WTC11 (cell line): Measurements from ENCODE around the gene JMJD7. TPM values are rescaled to one million over a fixed set of nuclear protein-coding genes. Genes with fewer than 3 reads are reported as not detected.

Experiments
- ATAC-seq: fragments of 200-7000 bp; cut with Tn5 transposase; 2 replicates; pipeline ENCODE4 v1.10.0; 2021; ENCODE audit warnings: mild to moderate bottlenecking, moderate library complexity
- CTCF ChIA-PET: fragments of 300-600 bp; sonication (Branson Sonifier 250); formaldehyde crosslinking; loops from one replicate; lab custom pipeline; 2021; ENCODE audit warnings: antibody characterized with exemption; lab: Charles Lee
- POLR2A ChIA-PET: fragments of 350-600 bp; sonication (Branson Sonifier 250); formaldehyde crosslinking; loops from one replicate; lab custom pipeline; 2021; ENCODE audit warnings: antibody characterized with exemption; lab: Charles Lee
- DNase-seq: peaks from one replicate; pipeline ENCODE4 v3.0.0; 2021; ENCODE audit warnings: low spot score
- H3K27ac Mint-ChIP-seq: 2 replicates; pipeline ENCODE4 v1.8.0; 2021; ENCODE audit warnings: mixed read lengths
- H3K27me3 Mint-ChIP-seq: 2 replicates; pipeline ENCODE4 v1.8.0; 2021; ENCODE audit warnings: low read depth, mild to moderate bottlenecking, moderate library complexity, mixed read lengths
- H3K36me3 Mint-ChIP-seq: 2 replicates; pipeline ENCODE4 v1.8.0; 2021; ENCODE audit warnings: mixed read lengths
- H3K4me1 Mint-ChIP-seq: 2 replicates; pipeline ENCODE4 v1.8.0; 2022; ENCODE audit warnings: mixed read lengths
- H3K4me3 Mint-ChIP-seq: 2 replicates; pipeline ENCODE4 v1.8.0; 2021; ENCODE audit warnings: mild to moderate bottlenecking, moderate library complexity, mixed read lengths
- H3K9me3 Mint-ChIP-seq: 2 replicates; pipeline ENCODE4 v1.8.0; 2021; ENCODE audit warnings: mixed read lengths
- EMX1 ChIP-seq: fragments of 250-450 bp; sonication (Bioruptor Pico); IDR thresholded peaks from 2 replicates; pipeline ENCODE4 v1.8.0; 2021; ENCODE audit warnings: mild to moderate bottlenecking
- FOXP1 ChIP-seq: sonication (generic); formaldehyde crosslinking; IDR thresholded peaks from 2 replicates; pipeline ENCODE4 v1.8.0; 2022; ENCODE audit warnings: missing genetic modification reagents, mild to moderate bottlenecking, moderate library complexity, borderline replicate concordance
- FOXP4 ChIP-seq: sonication (generic); formaldehyde crosslinking; IDR thresholded peaks from 2 replicates; pipeline ENCODE4 v1.8.0; 2022; ENCODE audit warnings: mild to moderate bottlenecking, missing genetic modification reagents
- GABPB1 ChIP-seq: sonication (generic); formaldehyde crosslinking; IDR thresholded peaks from 2 replicates; pipeline ENCODE4 v1.8.1; 2023; ENCODE audit warnings: mild to moderate bottlenecking, missing genetic modification reagents
- GTF2I ChIP-seq: fragments of 250-450 bp; sonication (Bioruptor Pico); conservative IDR thresholded peaks from 2 replicates; pipeline ENCODE4 v1.4.0; 2021; ENCODE audit warnings: mild to moderate bottlenecking
- NFYB ChIP-seq: sonication (generic); formaldehyde crosslinking; conservative IDR thresholded peaks from 2 replicates; pipeline ENCODE4 v1.8.0; 2022; ENCODE audit warnings: low read depth, missing genetic modification reagents
- NR2C2 ChIP-seq: sonication (generic); formaldehyde crosslinking; IDR thresholded peaks from 2 replicates; pipeline ENCODE4 v1.8.0; 2022; ENCODE audit warnings: mild to moderate bottlenecking, missing genetic modification reagents
- RELA ChIP-seq: sonication (generic); formaldehyde crosslinking; IDR thresholded peaks from 2 replicates; pipeline ENCODE4 v1.8.1; 2022; ENCODE audit warnings: missing genetic modification reagents, mild to moderate bottlenecking, borderline replicate concordance
- SMAD3 ChIP-seq: sonication (generic); formaldehyde crosslinking; IDR thresholded peaks from 2 replicates; pipeline ENCODE4 v1.8.0; 2022; ENCODE audit warnings: missing genetic modification reagents, mild to moderate bottlenecking, borderline replicate concordance
- TCF7 ChIP-seq: sonication (generic); formaldehyde crosslinking; IDR thresholded peaks from 2 replicates; pipeline ENCODE4 v1.8.0; 2022; ENCODE audit warnings: mild to moderate bottlenecking, low read depth, missing genetic modification reagents, moderate library complexity
- TEAD1 ChIP-seq: sonication (generic); formaldehyde crosslinking; IDR thresholded peaks from 2 replicates; pipeline ENCODE4 v1.8.0; 2022; ENCODE audit warnings: mild to moderate bottlenecking, missing genetic modification reagents
- TP53 ChIP-seq: sonication (generic); formaldehyde crosslinking; IDR thresholded peaks from 2 replicates; pipeline ENCODE4 v1.8.1; 2023; ENCODE audit warnings: mild to moderate bottlenecking, missing genetic modification reagents
- ZNF232 ChIP-seq: sonication (generic); formaldehyde crosslinking; IDR thresholded peaks from 2 replicates; pipeline ENCODE4 v1.8.0; 2022; ENCODE audit warnings: mild to moderate bottlenecking, missing genetic modification reagents
- ZNF263 ChIP-seq: sonication (generic); formaldehyde crosslinking; IDR thresholded peaks from 2 replicates; pipeline ENCODE4 v1.8.1; 2022; ENCODE audit warnings: low read depth, mild to moderate bottlenecking, moderate library complexity, missing genetic modification reagents
- ZNF281 ChIP-seq: sonication (generic); formaldehyde crosslinking; IDR thresholded peaks from 2 replicates; pipeline ENCODE4 v1.8.0; 2023; ENCODE audit warnings: mild to moderate bottlenecking, missing genetic modification reagents
- ZNF423 ChIP-seq: fragments of 250-450 bp; sonication (Bioruptor Pico); IDR thresholded peaks from 2 replicates; pipeline ENCODE4 v2.1.2; 2022; ENCODE audit warnings: mild to moderate bottlenecking, moderate library complexity
- ZNF425 ChIP-seq: fragments of 250-450 bp; sonication (Bioruptor Pico); conservative IDR thresholded peaks from 2 replicates; pipeline ENCODE4 v1.9.0; 2021; ENCODE audit warnings: mild to moderate bottlenecking
- microRNA-seq: library from miRNA; unstranded; fragments of <30 nt; microRNA quantifications from one replicate; pipeline ENCODE4 v1.2.0, GENCODE V29; 2022; ENCODE audit warnings: borderline number of aligned reads
- total RNA-seq: library from RNA; stranded (reverse); gene quantifications from 3 replicates; pipeline ENCODE4 v1.2.3, GENCODE V29; 2021
- TF ChIP-seq, protein P1 (sequence below): fragments of 250-450 bp; sonication (Bioruptor Pico); IDR thresholded peaks from 2 replicates; pipeline ENCODE4 v1.9.0; 2021; ENCODE audit warnings: mild to moderate bottlenecking
- TF ChIP-seq, protein P2 (sequence below): sonication (generic); formaldehyde crosslinking; IDR thresholded peaks from 2 replicates; pipeline ENCODE4 v1.8.0; 2023; ENCODE audit warnings: missing genetic modification reagents
- TF ChIP-seq, protein P3 (sequence below): fragments of 250-450 bp; sonication (Bioruptor Pico); IDR thresholded peaks from 2 replicates; pipeline ENCODE4 v1.9.0; 2021; ENCODE audit warnings: moderate library complexity, mild to moderate bottlenecking, inconsistent platforms, borderline replicate concordance

The JMJD7 gene
- total RNA-seq, 1 experiment from 2014 or later: 19.9 TPM

- Mint-ChIP-seq H3K9me3 (no peaks in the 10 kb centered on the region), H3K36me3 (no peaks in the 10 kb centered on the region)
- no peak for DNase-seq
- TF ChIP-seq, protein P1, sequence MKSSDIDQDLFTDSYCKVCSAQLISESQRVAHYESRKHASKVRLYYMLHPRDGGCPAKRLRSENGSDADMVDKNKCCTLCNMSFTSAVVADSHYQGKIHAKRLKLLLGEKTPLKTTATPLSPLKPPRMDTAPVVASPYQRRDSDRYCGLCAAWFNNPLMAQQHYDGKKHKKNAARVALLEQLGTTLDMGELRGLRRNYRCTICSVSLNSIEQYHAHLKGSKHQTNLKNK (CRISPR knock-in tag): no peak
- TF ChIP-seq GTF2I (CRISPR knock-in tag) (no peak), NFYB (no peak), TP53 (no peak), FOXP4 (CRISPR knock-in tag) (no peak), NR2C2 (CRISPR knock-in tag) (no peak), ZNF425 (no peak), GABPB1 (CRISPR knock-in tag) (no peak), SMAD3 (CRISPR knock-in tag) (no peak), EMX1 (CRISPR knock-in tag) (no peak), ZNF281 (CRISPR knock-in tag) (no peak), RELA (CRISPR knock-in tag) (no peak), ZNF263 (CRISPR knock-in tag) (no peak), ZNF232 (no peak), TCF7 (no peak), FOXP1 (no peak), ZNF423 (CRISPR knock-in tag) (no peak), TEAD1 (CRISPR knock-in tag) (no peak)
- TF ChIP-seq, protein P2, sequence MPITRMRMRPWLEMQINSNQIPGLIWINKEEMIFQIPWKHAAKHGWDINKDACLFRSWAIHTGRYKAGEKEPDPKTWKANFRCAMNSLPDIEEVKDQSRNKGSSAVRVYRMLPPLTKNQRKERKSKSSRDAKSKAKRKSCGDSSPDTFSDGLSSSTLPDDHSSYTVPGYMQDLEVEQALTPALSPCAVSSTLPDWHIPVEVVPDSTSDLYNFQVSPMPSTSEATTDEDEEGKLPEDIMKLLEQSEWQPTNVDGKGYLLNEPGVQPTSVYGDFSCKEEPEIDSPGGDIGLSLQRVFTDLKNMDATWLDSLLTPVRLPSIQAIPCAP (CRISPR knock-in tag): no peak
- TF ChIP-seq, protein P3, sequence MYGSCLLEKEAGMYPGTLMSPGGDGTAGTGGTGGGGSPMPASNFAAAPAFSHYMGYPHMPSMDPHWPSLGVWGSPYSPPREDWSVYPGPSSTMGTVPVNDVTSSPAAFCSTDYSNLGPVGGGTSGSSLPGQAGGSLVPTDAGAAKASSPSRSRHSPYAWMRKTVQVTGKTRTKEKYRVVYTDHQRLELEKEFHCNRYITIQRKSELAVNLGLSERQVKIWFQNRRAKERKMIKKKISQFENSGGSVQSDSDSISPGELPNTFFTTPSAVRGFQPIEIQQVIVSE (CRISPR knock-in tag): no peak
- TF ChIP-seq, all 79 proteins: peak for 0
- ChIA-PET POLR2A (no interaction called here), CTCF (no interaction called here)
- no peak for ATAC-seq
- Mint-ChIP-seq H3K4me1 (peaks cover 4% of the 10 kb centered on the region), H3K27me3 (peaks cover 16% of the 10 kb centered on the region), H3K4me3 (no peak overlapping the region), H3K27ac (no peak overlapping the region)
Measured at GRCh38 chr15:41887161-41887560, 59.3 kb downstream of the JMJD7 start.

Small RNA genes within 50 kb of the gene (microRNA-seq; reads per million reads assigned to microRNA genes)
- gene MIR4310: not detected

Other genes with a start within 250 kb of the JMJD7 start
- 35.9 to 36.9 TPM (median 36.4 TPM) in 3 replicates for gene MGA, start 167.7 kb upstream of the JMJD7 start, total RNA-seq
- 11.0 to 14.5 TPM (median 12.9 TPM) in 3 replicates for gene MAPKBP1, start 53.6 kb upstream of the JMJD7 start, total RNA-seq
- gene PLA2G4B, start 10.8 kb downstream of the JMJD7 start, total RNA-seq: 5.5 to 11.0 TPM (median 7.9 TPM) in 3 replicates
- 1.2 to 2.3 TPM (median 2.0 TPM) in 3 replicates for gene SPTBN5, start 66.0 kb downstream of the JMJD7 start, total RNA-seq
- gene EHD4, start 144.5 kb downstream of the JMJD7 start, total RNA-seq: 20.8 to 23.9 TPM (median 21.3 TPM) in 3 replicates
- 0.02 TPM in 1 of 3 replicates, not detected in the others for gene PLA2G4E, start 192.9 kb downstream of the JMJD7 start, total RNA-seq